HG03025 (cell line): ENCODE results near the gene CCDC91.
"Not testable (repeated sequence)": the region's sequence is repeated elsewhere in the genome, so short reads cannot be mapped to it uniquely, and the experiment has no call there.

Experiments used
- ATAC-seq: cut with Tn5 transposase; IDR thresholded peaks from one replicate; pipeline ENCODE4 v1.9.1; 2021; ENCODE audit warnings: mild to moderate bottlenecking, moderate library complexity; ENCODE audit not compliant: unreplicated experiment, low FRiP score

CCDC91 gene

DNA sequence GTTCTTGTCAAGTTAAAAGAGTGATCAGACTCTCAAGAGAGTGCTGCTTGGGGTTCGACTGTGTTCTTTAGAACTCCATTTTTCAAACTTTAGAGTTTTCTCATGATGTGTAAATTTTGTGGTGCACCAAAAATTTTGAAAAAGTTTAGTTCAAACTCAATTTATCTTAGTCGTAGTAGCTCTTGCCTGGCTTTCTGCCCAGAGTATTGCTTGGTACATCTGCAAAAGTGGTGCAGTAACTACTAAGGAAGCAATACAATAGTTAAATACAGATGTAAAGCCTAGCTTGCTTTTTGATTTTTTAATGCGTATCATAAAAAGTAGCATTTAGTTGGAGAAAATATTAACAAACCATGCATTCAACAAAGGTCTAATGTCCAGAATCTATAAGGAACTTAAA is 9.5 kb upstream of the CCDC91 start:
- no peak for ATAC-seq

DNA sequence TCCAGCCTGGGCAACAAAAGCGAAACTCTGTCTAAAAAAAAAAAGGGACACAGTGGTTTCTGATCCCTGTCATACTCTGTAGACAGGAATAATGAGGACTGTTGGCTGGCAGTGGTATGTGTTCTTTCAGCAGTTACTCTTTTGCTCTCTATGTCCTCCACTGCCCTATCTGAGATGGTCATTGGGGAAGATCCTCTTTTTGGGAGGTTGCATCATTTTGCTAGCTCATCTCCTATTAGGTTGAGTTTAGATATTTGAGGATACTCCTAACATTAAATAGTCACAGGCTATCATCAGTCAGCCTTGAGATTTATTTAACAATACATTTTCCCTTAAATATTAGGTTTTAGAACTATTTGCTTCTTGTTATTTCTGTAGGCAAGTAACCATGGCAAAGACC is 5.9 kb upstream of the CCDC91 start:
- ATAC-seq: no peak

DNA sequence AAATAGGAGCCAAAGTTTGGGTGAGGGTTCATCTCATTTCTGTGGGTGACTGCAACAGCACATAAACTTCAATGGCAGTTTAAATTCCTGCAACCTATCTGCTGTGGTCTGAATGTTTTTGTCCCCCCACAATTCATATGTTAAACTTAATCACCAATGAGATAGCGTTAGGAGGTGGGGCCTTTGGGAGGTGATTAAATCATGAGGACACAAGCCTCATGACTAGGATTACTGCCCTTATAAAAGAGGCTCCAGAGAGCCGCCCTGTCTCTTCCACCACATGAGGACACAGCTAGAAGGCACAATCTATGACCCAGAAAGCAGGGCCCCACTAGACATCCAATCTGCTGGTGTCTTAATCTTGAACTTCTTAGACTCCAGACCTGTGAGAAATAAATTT is 3.8 kb upstream of the CCDC91 start:
- ATAC-seq: no peak

DNA sequence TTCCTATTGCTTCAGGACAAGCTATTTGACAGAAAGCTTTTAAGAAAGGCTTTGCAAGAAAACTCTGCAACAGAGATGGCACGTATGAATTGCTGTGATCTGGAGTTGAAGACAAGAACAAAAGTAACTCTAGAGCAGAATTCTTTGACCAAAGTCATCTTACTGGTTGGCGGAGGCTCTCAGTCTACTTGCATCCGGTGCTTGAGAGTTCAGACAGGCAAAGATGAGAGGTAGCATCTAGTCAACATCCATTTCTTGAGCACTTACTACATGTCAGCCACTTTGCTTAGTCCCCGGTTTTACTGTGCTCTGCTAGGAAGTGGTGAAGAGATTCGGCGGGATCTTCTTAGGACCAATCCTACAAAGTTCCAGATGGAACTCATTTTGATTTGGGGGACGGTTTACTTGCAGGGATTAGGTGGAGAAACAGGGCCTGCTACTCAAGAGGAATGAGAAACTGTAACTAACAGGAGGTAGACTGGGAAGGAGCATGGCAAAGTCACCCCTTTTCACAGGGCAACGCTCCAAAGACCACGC is 404 bp upstream of the CCDC91 start:
- no peak for ATAC-seq

DNA sequence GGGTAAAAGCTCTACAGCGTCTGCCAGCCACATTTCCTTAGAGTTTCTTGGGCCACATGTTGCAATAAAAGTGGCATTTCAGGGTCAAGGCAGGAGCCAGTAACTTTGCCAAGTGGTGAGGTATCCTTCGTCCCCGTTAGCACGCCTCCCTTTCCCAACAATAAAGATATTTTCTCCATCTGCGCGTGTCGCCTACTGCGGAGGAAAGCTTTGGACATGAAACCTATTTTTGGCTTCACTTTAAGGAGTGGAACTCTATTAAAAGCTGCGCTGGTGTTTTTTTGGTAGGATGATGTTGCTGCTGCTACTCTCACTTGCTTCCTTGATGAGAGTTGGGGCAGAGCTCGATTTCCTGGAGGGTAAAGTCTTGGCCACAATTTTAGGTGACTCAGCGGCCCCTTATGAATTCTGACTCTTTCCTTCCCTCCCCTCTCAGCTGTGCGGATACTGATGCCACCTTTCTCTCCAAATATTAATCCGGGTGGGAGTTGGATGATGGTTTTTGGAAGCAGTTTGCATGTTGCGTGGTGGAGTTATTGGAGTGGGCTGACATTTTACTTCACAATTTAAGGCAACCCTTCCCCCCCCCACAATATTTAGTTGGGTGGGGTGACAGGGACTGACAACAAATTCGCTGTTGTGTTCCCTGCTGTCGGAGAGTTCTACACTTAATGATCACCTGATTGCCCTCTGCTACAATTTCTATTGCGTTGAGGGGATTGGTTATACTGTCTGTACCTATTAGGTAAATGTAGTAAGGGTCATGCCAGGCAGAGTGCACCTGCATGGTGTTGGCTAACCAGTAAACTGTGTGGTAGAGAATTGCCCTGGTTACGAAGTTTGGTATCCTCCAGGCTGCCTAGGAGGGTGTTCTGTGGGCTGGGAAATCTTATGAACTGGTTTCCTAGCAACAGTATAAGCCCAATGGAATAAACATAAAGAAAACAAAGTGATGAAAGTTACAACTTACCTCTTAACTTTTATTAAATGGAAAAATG is 1.1 kb downstream of the CCDC91 start:
- ATAC-seq: peak; percentile 8

DNA sequence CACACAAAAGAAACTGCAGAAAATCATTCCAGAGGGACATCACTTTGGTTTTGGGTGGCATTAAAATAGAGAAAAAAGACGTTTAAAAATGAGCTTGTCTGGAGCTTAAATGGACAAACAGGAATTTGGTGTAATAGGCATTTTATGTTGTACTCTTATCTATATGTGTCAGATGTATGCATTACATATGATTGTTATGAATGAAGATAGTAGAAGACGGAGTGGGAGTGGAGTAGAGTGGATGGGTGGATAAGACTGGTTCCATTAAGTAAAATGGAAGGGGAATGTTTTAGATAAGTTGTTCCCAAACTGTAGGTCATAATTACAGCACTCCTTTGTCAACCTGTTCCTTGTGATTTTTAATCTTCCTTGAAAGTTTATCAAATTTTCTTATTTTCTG is 1.9 kb downstream of the CCDC91 start:
- no peak for ATAC-seq

DNA sequence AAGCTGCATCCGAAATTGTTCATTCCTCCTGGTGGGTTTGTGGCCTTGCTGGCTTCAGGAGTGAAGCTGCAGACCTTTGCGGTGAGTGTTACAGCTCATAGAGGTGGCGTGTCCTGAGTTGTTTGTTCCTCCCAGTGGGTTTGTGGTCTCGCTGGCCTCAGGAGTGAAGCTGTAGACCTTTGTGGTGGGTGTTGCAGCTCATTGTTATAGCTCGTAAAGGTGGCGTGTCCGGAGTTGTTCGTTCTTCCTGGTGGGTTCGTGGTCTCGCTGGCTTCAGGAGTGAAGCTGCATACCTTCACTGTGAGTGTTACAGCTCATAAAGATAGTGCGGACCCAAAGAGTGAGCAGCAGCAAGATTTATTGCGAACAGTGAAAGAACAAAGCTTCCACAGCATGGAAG is 4.4 kb downstream of the CCDC91 start:
- ATAC-seq: not testable (repeated sequence)

DNA sequence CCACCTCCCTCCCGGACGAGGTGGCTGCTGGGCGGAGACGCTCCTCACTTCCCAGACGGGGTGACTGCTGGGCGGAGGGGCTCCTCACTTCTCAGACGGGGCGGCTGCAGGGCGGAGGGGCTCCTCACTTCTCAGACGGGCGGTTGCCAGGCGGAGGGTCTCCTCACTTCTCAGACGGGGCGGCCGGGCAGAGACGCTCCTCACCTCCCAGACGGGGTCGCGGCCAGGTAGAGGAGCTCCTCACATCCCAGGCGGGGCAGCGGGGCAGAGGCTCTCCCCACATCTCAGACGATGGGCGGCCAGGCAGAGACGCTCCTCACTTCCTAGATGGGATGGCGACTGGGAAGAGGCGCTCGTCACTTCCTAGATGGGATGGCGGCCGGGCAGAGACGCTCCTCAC is 10.9 kb downstream of the CCDC91 start:
- ATAC-seq: not testable (repeated sequence)

DNA sequence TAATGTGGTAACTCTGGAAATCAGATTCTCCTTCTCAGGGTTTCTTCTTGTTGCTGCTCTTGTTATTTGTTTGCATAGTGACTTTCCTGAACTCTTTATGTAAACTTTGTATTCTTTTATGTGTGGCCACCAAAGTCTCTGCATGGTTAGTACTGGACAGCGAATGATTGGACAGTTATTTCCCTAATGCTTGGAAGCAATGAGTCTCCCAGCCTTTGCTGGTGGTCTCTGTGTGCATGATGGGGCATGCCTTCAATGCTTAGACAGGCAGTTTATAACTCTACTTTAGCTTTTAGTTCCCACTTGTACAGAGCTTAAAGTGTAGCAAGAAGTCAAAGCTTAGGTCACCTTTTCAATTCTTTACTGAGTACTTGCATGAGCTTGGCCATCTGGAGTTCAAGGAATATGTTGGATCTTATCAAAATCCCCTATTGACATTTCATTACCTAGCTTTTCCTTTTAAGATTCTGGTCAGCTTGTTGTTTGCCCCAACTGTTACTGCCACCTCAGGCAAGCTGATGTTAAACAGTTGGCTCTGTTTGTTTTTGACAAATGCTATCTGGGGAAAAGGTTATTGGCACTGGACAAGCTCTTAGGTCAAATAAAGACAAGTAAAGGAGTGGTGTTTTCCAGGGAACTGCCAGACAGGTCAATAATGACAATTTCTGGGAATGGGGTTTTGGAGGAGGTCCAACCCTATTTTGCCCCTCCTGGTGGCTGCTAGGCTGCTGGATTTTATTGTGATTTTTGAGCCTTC is 12.3 kb downstream of the CCDC91 start:
- ATAC-seq: no peak

DNA sequence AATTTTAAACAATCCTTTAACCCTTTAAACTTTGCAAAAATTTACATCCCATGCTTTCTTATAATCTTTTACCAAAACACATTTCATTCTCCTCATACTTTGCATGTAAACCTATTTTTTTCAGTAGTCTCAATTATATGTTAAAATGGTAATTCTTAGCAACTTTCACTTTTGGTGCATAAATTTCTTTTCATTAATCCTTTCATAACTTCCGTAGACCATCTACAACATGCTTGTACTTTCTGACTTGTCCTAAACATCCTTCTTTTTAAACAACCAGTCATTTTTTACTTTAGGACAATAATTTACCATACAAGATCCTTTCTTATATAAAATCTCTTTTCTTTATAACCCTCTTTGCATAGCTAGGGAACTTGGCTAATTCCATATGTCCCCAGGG is 19.5 kb downstream of the CCDC91 start:
- ATAC-seq: no peak

DNA sequence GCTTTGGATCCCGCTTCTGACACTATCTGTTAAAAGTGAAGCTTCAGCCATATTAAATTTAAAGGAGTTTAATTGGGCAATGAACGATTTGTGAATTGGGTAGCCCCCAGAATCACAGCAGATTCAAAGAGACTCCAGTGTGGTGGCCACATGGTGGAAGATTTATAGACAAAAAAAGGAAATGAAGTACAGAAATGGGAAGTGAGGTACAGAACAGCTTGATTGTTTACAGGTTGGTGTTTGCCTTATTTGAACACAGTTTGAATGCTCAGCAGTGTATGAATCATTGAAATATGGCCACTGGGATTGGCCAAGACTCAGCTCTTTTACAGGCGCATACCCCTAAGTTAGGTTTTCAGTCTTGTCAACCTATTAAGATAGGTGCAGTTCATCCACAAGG is 21.9 kb downstream of the CCDC91 start:
- no peak for ATAC-seq

DNA sequence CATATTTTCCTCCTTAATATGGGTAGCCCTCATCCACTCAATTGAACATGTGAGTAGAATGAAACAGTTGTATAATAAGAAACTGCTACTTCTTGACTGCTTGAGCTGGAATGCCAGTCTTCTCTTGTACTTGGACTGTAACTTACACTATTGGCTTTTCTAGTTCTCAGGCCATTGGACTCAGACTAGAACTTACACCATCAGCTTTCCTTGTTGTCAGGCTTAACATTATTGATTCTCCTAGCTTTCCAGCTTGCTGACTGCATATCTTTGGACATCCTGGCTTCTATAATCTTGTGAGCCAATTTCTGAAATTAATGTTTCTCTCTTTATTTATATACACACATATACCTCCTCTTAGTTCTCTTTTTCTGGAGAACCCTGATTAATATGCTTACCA is 24.8 kb downstream of the CCDC91 start:
- ATAC-seq: no peak

DNA sequence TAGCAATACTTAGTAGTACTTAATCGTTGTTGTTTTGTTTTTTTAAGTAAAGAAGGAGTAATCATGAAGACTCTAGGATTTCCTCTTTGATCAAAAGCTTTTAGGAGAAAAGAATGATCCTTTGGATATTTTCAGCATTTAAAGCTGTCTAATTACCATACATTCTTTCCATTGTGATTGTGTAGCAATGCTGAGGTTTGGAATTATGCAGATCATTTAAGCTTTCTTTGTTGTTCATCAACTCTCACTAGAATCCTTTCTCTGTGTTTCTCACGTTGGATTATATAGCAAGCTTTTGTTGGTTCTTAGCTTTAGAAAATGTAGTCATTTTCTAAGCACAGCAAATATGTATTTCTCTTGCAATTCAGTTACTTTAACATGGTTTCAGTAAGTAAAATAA is 25.8 kb downstream of the CCDC91 start:
- ATAC-seq: no peak

DNA sequence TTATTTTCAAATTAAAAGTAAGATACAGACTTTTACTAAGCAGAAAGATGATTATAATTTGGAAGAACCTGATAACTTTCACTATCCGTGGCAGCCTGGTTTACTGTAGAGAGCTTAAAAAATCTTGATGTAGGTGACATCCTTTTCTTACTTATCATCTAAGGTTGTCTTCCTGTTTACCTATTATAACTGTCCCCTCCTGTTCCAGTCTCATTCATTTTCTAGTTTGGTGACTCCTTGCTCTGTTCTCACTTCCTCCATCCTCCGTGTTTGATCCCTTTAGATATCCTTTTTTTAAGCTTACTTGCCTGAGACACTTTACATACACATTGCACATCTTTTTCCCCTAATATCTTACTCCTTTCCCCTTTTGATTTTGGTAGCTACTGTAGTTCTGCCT is 27.5 kb downstream of the CCDC91 start:
- ATAC-seq: no peak

DNA sequence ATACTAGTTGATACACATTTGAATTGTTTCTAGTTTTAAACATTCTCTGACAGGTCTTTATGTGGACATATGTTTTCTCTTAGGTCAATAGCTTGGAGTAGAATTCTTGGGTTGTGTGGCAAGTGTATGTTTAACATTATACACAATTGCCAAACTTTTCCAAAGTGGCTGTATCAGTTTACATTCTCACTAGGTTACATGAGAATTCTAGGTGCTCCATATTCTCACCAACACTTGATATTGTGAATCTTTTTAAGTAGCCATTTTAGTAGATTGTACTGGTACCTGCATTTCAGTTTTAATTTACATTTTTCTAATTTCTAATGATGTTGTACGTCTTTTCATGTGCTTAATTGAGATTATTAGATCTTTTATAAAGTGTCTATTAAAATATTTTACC is 28.6 kb downstream of the CCDC91 start:
- no peak for ATAC-seq

DNA sequence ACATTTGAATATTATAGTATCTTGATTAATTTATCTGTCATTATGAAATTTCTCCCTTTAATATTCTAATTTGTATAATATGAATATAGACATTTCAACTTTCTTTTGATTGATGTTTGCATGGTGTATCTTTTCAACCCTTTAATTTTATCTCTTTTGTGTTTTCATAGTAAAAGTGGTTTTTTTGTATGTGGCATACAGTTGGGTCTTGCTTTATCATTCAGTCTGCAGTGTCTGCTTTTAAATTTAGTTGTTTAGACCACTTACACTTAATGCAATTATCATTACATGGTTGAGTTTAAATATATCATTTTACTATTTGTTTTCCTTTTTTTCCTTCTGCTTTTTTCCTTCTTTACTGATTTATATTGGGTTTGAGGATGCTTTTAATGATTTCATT is 29.6 kb downstream of the CCDC91 start:
- no peak for ATAC-seq

DNA sequence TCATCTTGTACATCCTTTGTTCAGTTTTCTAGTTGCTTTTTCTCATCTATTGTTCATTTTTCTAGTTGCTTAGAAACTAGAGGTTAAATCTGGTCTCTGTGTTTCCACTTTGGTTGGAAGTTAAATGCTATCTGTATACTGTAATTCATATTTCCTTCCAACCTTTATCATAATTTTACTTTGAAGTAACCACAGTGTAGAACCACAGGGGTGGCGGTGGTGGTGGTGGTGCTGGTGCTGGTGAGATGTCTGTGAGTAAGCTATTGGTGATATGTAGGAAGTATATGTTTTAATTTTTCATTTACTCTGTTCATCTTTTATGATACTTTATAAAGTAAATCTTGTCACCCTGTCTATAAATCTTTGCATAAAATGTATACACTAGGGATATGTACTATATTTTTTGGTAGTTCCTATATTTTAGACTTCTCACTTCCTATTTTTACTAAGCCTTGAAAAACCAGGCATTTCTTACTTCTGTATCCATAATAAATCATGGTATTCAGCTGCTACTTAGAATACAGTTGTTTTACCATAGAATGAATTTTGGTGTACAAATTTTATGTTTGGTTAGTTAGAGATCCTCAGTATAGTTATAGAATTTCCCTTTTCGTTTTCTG is 31.9 kb downstream of the CCDC91 start:
- no peak for ATAC-seq

DNA sequence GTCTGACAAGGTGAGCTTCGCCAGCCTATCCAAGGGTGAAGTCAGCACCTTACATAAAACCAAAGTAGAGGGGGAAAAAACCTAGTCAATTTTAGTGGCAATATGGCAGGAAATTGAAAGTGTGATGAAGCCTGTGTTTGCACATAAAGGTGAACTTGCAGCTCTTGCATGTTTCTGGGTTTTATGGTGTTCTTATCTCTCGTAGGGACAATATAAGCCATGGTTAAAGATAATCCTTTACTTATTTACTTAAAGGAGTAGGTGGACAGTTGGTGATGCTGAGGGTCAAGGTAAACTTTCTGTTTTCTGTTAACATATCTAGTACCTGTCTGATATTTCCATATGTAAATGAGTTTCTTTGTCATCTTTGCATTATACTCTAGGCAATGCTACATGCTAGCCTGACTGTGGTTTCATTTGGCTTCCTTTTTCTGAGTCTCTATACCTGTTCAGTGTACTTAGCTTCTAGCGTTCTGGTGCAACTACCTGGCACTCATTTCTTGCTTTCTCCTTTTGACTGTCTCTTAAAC is 32.8 kb downstream of the CCDC91 start:
- peak; percentile 97 for ATAC-seq

DNA sequence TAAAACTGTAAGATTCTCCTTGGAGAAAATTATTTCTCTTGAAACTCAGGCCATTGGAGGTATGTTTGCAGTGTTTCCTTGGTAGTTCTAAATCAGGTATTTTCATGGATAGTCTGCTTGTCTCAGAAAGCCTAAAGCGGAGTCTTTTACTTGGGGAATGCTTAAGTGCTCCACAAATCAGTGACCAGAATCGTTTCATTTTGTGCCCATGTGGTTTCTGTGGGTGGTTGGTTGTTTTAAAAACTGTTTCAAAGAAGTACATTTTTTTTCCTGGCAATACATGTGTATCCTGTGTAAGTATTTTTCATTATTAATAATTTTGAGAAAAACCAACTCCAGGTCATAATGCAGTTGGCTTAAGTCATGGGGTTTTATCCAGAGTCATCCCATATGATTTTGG is 33.6 kb downstream of the CCDC91 start:
- no peak for ATAC-seq

DNA sequence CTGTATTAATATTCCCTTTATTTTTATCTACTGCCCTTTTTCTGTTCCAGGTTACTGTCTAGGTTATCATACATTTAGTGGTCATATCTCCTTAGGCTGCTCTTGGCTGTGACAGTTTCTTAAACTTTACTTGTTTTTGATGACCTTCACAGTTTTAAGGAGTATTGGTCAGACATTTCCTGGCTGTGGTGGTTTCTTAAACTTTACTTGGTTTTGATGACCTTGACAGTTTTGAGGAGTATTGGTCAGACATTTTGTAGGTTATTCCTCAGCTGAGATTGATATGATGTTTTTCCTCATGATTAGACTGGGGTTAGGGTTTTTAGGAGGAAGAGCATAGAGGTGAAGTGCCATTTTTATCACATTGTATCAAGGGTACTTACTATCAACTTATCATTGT is 36.4 kb downstream of the CCDC91 start:
- no peak for ATAC-seq

DNA sequence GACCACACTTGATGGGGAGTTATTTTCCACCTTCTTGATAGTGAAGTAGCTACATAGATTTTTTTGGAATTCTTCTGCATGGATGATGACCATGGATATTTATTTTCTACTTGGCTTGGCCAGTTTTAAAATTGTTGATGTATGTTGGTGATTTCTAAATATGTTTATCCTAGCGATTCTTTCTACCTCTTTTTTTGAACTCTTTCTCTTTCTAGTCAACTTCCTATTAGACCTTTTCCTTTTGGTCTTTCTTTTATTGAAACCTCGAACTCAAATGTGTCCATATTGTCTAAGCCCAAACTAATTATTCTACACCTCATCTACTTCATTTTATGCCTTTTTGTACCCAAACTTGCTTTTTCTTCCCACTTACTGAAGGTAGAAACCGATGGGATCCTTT is 37.0 kb downstream of the CCDC91 start:
- ATAC-seq: no peak
